IPS-NIHi11 (cell line): Measurements from ENCODE around the gene CDH1.

Experiments used
- DNase-seq: peaks from one replicate; pipeline ENCODE4 v3.0.0; 2012; ENCODE audit warnings: mixed read lengths, low spot score

The CDH1 gene

GRCh38 chr16:68857479-68857878, 120.4 kb downstream of the CDH1 start:
- DNase-seq: no peak

- DNase-seq: no peak
Observed at GRCh38 chr16:68859828-68860227, 122.7 kb downstream of the CDH1 start.

GRCh38 chr16:68860978-68861892, 124.1 kb downstream of the CDH1 start:
- no peak for DNase-seq

- no peak for DNase-seq
Observed at GRCh38 chr16:68866933-68867332, 129.8 kb downstream of the CDH1 start.

GRCh38 chr16:68869492-68870088, 132.5 kb downstream of the CDH1 start:
- DNase-seq: no peak

- no peak for DNase-seq
Observed at GRCh38 chr16:68873635-68874471, 136.8 kb downstream of the CDH1 start.

- DNase-seq: no peak
Observed at GRCh38 chr16:68875871-68876270, 138.8 kb downstream of the CDH1 start.

- DNase-seq: no peak
Observed at GRCh38 chr16:68883685-68884084, 146.6 kb downstream of the CDH1 start.

GRCh38 chr16:68884401-68884800, 147.3 kb downstream of the CDH1 start:
- no peak for DNase-seq
